HG02973 (cell line): ENCODE measurements around the gene DMD.
"Not testable (repeated sequence)": the region's sequence is repeated elsewhere in the genome, so short reads cannot be mapped to it uniquely, and the experiment has no call there.

Experiments used
- ATAC-seq: cut with Tn5 transposase; IDR thresholded peaks from one replicate; pipeline ENCODE4 v1.9.1; 2021; ENCODE audit warnings: moderate library complexity; ENCODE audit not compliant: unreplicated experiment

The DMD gene

DNA sequence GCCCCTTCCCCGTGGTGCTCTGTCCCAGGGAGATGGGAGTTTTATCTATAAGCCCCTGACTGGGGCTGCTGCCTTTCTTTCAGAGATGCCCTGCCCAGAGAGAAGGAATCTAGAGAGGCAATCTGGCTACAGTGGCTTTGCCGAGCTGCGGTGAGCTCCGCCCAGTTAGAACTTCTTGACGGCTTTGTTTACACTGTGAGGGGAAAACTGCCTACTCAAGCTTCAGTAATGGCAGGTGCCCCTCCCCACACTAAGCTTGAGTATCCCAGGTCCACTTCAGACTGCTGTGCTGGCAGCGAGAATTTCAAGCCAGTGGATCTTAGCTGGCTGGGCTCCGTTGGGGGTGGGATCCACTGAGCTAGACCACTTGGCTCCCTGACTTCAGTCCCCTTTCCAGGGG is 1740.6 kb downstream of the DMD start:
- ATAC-seq = not testable (repeated sequence)

GRCh38 chrX:31464306-31464915 is 1746.9 kb downstream of the DMD start:
- no peak for ATAC-seq

DNA sequence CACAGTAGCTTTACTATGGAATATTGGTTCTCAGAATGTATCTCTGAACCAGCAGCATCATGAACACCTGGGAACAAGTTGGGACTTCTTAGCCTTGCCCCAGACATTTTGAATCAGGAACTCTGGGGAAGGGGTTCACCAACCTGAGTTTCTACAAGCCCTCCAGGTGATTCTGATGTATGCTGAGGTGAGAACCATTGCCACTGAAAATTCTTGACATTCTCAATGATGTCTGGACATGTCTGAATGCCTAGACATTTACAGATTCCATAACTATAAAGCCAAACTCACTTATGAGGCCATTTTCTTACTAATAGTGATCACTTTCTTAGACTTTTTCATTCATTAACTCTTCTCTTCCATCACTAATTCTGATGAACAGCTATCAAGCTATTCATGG is 1750.1 kb downstream of the DMD start:
- ATAC-seq = no peak

- ATAC-seq = no peak
Measured at GRCh38 chrX:31459361-31459760, 1752.0 kb downstream of the DMD start.

GRCh38 chrX:31449965-31450364 is 1761.4 kb downstream of the DMD start:
- ATAC-seq = no peak

DNA sequence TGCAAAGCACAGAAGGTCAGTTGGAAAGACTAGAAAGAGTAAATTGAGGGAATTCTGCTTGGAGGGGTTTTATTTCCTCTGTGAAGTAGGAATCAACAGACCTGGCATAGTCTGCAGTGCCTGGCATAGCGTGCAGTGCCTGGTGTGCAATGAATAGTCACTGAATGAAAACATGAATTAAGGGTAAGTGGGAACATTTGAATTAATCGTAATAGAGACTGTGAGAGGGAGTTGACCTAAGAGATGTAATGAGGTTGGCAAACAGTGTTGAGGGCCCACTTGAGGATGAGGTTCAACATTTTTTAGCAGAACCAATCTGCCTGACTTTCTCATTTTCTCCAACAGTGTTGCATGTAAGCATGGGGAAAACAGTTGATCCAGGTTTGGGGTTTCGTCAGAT is 1762.3 kb downstream of the DMD start:
- ATAC-seq = no peak

DNA sequence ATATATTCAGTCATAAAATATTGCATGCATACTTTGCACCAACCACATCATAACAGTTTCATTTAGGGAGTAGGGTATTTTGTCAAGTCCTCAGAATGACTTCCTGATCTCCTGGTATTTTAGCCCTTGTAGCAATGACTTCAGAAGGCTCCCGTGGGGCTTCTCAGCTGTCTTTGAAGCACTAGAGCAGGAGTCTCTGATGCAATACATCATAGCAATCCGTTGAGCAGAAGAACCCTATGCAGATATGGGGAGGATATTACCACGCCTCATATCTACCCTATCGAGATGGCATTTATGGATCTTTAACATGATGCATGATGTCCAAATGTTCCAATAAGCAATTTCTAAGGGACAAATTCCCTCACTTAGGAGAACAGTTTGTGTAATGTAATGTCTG is 1765.8 kb downstream of the DMD start:
- ATAC-seq = no peak

DNA sequence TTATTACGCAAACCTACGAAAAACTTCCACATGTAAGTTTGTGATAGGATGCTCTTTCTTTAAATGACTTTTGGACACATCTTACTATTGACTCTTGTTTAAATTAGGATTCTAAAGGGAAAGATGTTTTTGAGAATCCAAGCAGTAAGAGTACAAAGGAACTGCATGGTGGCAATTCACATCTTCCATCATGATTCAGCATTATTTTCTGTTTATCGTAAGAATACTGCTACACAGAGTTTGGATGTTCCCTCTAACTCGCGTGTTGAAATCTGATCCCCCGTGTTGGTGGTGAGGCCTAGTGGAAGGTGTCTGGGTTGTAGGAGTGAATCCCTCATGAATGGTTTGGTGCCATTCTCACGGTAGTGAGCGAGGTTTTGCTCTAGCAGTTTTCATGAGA is 1767.7 kb downstream of the DMD start:
- ATAC-seq = no peak

DNA sequence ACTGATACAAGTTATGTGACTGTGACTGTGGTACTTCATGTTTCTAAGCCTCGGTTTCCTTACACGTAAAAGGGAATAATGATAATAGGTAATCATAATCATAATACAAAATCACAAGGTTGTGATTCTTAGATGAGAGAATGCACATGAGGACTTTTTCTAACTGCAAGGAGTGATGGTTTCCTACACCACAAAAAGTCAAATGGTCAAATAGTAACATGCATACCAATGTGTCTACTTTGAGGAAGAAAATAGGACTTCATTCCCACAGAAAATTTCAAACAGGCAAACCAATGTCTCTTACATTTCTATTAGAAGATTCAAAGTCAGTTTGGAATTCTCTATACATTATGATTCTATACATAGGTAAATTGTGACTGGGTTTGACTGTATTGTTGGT is 1770.8 kb downstream of the DMD start:
- no peak for ATAC-seq

GRCh38 chrX:31436424-31436823 is 1774.9 kb downstream of the DMD start:
- no peak for ATAC-seq

GRCh38 chrX:31435592-31435991 is 1775.8 kb downstream of the DMD start:
- ATAC-seq = no peak

- no peak for ATAC-seq
Measured at GRCh38 chrX:31433856-31434255, 1777.5 kb downstream of the DMD start.

- no peak for ATAC-seq
Measured at GRCh38 chrX:31429915-31430314, 1781.4 kb downstream of the DMD start.

GRCh38 chrX:31423609-31424189 is 1787.7 kb downstream of the DMD start:
- ATAC-seq = no peak

DNA sequence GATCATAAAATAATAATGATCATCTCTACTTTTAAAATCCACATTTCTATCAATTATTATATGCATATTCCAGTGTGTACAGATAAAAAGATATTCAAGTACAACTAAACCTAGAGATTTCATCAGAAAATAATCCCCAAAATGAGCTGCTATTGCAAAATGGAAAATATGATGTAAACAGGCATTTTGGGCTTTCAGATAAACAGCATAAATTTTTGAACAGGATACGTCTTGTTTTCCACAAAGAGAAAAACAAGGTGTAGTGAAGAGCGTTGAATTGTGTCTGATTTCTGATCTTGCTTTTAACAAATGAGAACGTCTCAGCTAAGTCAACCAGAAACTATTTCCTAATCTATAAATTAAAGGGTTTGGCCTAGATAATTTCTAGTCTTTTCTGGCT is 1789.9 kb downstream of the DMD start:
- ATAC-seq = no peak

DNA sequence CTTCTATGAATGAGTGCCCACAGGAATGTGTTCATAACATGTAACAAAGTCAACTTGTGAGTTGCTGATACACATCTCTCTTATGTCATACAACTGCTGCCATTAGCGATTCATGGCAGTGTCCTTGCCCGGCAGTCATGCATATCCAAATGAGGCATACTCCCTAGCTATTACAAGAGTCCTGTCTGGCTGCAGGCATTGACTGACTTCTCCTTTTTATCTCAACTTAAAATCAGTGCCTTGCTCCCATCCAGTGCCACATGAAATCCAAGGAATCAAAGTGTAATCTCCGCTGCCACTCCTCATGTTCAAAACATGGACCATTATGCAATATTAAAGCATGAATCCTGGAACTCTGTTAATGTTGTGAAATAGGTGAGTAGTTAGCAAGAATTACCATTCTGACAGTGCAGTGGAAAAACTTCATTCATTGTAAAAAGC is 1790.6 kb downstream of the DMD start:
- no peak for ATAC-seq

GRCh38 chrX:31420302-31420701 is 1791.0 kb downstream of the DMD start:
- ATAC-seq = no peak

DNA sequence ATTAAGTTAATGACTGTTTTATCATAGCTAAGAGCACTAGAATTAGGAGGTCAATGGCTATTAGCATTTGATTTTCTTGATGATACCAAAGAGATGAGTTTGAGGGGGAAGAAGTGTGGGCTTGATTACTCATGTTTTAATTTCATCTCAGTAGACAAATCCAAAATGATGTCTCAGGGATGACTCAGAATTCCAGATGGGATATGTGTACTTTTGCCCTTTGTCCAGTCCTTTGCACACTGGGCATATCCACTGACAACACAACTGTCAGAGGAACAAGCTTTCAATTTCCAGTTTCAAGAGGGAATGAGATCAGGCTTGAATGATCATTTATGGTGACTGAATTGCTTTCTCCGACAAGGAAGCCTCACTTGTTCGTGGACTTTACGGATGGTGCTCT is 1814.2 kb downstream of the DMD start:
- ATAC-seq = no peak

DNA sequence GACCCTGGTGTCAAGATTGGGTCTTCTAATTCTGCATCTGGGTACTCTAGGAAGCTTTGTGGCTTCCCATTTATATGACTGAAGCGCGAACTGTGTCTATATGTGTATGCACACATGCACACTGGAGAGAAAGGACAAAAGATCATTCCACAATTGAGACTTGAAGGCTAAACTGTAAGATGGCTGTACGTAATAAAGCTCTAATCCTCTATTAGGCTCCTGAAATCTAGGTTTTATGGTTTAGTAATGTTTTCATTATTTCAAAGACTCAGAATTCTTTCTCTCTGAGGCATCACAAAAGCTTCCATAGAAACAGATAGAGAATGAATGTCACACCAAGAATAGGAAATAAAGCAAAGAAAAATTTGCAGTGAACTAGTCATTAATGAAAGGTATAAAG is 1818.8 kb downstream of the DMD start:
- ATAC-seq = no peak

GRCh38 chrX:31388946-31389345 is 1822.4 kb downstream of the DMD start:
- ATAC-seq = no peak

DNA sequence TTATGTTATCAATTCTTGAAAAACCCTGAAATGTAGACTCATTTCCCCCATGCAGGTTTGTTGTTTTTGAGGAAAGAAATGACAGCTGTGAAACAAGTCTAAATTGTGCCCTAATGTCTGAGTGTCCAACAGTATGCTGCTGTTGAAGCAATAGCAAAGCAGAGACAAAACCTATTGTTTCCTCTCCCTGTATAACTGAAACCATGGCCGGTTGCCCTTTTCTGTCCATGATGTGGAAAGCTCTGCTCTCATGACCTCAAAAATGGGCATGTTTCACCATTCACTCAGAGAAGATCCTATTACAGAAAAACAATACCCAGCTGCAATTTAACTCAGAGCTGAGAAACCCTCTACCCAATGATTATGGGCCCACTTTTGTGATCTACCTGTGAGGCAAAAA is 1826.9 kb downstream of the DMD start:
- ATAC-seq = no peak

GRCh38 chrX:31383991-31384390 is 1827.4 kb downstream of the DMD start:
- no peak for ATAC-seq

GRCh38 chrX:31378973-31379372 is 1832.4 kb downstream of the DMD start:
- not testable (repeated sequence) for ATAC-seq
